HG03558 (cell line): ENCODE results near the gene ISG20L2.

Experiments used
- ATAC-seq: cut with Tn5 transposase; IDR thresholded peaks from one replicate; pipeline ENCODE4 v1.9.1; 2021; ENCODE audit warnings: moderate number of reproducible peaks; ENCODE audit not compliant: unreplicated experiment; ENCODE audit errors: extremely low read depth

Gene ISG20L2

GRCh38 chr1:156709757-156710489 is 18.6 kb downstream of the ISG20L2 start:
- ATAC-seq, result no peak

- ATAC-seq, result no peak
Measured at GRCh38 chr1:156709031-156709430, 19.5 kb downstream of the ISG20L2 start.

GRCh38 chr1:156708218-156708661 is 20.3 kb downstream of the ISG20L2 start:
- no peak for ATAC-seq

GRCh38 chr1:156707417-156708217 is 20.9 kb downstream of the ISG20L2 start:
- ATAC-seq, result no peak

- no peak for ATAC-seq
Measured at GRCh38 chr1:156706657-156707416, 21.7 kb downstream of the ISG20L2 start.

GRCh38 chr1:156705918-156706656 is 22.5 kb downstream of the ISG20L2 start:
- no peak for ATAC-seq

GRCh38 chr1:156705321-156705917 is 23.1 kb downstream of the ISG20L2 start, which contains the start of gene CRABP2:
CRABP2 (minus strand) TSS chr1:156705583; CDS start chr1:156705446, 137 bp downstream.
- ATAC-seq, result no peak

- ATAC-seq, result no peak
Measured at GRCh38 chr1:156704930-156705320, 23.6 kb downstream of the ISG20L2 start.

GRCh38 chr1:156704166-156704711 is 24.3 kb downstream of the ISG20L2 start:
- no peak for ATAC-seq

GRCh38 chr1:156703741-156704140 is 24.8 kb downstream of the ISG20L2 start:
- ATAC-seq, result no peak

GRCh38 chr1:156703336-156703735 is 25.2 kb downstream of the ISG20L2 start:
- no peak for ATAC-seq

GRCh38 chr1:156700736-156701531 is 27.6 kb downstream of the ISG20L2 start:
- no peak for ATAC-seq

GRCh38 chr1:156698995-156699394 is 29.6 kb downstream of the ISG20L2 start:
- no peak for ATAC-seq

GRCh38 chr1:156697481-156697880 is 31.1 kb downstream of the ISG20L2 start:
- ATAC-seq, result no peak

- ATAC-seq, result no peak
Measured at GRCh38 chr1:156696755-156697154, 31.8 kb downstream of the ISG20L2 start.

- no peak for ATAC-seq
Measured at GRCh38 chr1:156694690-156694962, 33.9 kb downstream of the ISG20L2 start.

GRCh38 chr1:156693848-156694689 is 34.5 kb downstream of the ISG20L2 start:
- ATAC-seq, result no peak
